Measurements from ENCODE around the gene NAA35.

The NAA35 gene

DNA sequence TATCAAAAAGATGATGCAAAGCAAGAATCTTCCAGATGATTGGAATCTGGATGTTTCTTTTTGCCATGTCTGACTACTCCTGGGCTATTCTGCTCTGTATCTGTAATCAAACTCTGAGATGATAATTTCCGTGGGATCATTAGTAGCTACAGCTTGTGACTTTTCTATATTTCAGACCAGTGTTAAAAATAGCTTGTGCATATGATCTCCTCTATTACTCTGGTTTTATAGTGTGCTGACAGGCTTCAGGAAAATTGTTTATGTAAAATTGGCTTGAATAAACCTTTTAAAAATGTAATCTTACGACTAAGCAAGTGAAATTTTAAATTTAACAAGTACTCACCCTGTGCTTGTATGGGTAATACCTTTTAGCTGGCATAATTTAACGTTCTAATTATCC is 40.4 kb downstream of the NAA35 start:
- in situ Hi-C loops (cut with HindIII; ENCODE audit: low sequenced_read_pairs): no loop called here
- no peak for DNase-seq (ENCODE audit: low read depth, low spot score)
- no peak overlapping the region for H3K4me3 ChIP-seq (ENCODE audit: low read depth, low read length)
- TF ChIP-seq CTCF (IDR thresholded peaks at IDR 0.05; ENCODE audit: low read depth, low read length): no peak

- no peak for DNase-seq (ENCODE audit: low read depth, low spot score)
- TF ChIP-seq CTCF (IDR thresholded peaks at IDR 0.05; ENCODE audit: low read depth, low read length): no peak
- no peak overlapping the region for H3K4me3 ChIP-seq (ENCODE audit: low read depth, low read length)
- in situ Hi-C loops (cut with HindIII; ENCODE audit: low sequenced_read_pairs): no loop called here
These were observed 43.5 kb downstream of the NAA35 start for GRCh38 chr9:85984457-85984856.

- TF ChIP-seq CTCF (IDR thresholded peaks at IDR 0.05; ENCODE audit: low read depth, low read length): no peak
- in situ Hi-C loops (cut with HindIII; ENCODE audit: low sequenced_read_pairs): no loop called here
- DNase-seq (ENCODE audit: low read depth, low spot score): no peak
- H3K4me3 ChIP-seq (ENCODE audit: low read depth, low read length): no peak overlapping the region
These were observed 46.3 kb downstream of the NAA35 start for GRCh38 chr9:85987236-85987635.

DNA sequence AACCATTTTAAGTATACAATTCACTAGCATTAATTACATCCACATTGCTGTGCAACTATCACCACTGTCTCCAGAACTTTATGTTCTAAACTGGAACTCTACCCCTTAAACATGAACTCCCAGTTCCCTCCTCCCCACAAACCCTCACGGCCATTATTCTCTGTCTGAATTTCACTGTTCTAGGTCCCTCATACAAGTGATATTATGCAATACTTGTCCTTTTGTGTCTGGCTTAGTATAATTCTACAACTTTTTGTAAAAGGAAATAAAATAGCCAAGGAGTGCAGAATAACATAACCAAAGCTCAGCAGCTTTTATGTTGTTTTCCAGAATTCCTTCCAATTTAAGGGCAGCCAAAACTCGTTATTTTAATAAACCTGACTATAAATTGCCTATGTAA is 53.2 kb downstream of the NAA35 start:
- in situ Hi-C loops (cut with HindIII; ENCODE audit: low sequenced_read_pairs): no loop called here
- no peak for TF ChIP-seq CTCF (IDR thresholded peaks at IDR 0.05; ENCODE audit: low read depth, low read length)
- DNase-seq (ENCODE audit: low read depth, low spot score): no peak
- no peak overlapping the region for H3K4me3 ChIP-seq (ENCODE audit: low read depth, low read length)

DNA sequence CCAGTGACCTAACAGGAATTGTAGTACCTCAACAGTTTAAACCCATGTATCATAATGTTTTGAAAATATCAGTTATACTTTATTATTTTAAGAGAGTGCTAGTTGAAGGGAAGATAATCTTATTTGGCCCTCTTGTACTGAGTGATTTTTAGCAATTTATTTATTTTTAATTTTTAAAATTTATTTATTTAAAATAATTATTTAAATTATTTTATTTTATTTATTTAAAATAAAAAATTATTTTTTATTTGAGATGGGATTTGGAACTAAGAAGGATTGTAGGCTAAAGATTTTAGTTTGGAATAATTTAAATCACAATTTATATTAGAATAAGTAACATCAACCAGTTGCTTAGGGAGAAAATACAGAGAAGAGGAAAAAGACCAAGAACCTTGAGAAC is 54.2 kb downstream of the NAA35 start:
- in situ Hi-C loops (cut with HindIII; ENCODE audit: low sequenced_read_pairs): no loop called here
- no peak for DNase-seq (ENCODE audit: low read depth, low spot score)
- no peak for TF ChIP-seq CTCF (IDR thresholded peaks at IDR 0.05; ENCODE audit: low read depth, low read length)
- H3K4me3 ChIP-seq (ENCODE audit: low read depth, low read length): no peak overlapping the region

DNA sequence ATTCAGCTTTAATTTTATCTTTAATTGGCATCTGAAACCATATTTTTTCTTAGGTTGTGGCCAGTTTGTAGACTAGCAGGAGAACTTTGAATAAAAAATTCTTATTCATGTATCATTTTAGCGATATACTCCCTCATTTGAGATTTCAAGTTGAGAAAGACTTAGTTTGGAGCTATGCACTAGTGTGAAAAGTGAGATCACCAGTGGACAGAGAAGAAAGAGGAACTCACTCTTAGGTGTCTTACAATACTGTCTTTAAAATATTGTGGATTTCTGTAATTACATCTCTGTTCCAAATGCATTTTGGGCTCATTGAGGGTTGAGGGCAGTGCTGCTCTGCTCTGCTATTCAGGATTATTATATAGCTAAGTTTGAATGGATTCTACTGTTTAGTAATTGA is 54.7 kb downstream of the NAA35 start:
- no peak for TF ChIP-seq CTCF (IDR thresholded peaks at IDR 0.05; ENCODE audit: low read depth, low read length)
- H3K4me3 ChIP-seq (ENCODE audit: low read depth, low read length): no peak overlapping the region
- in situ Hi-C loops (cut with HindIII; ENCODE audit: low sequenced_read_pairs): no loop called here
- DNase-seq (ENCODE audit: low read depth, low spot score): no peak

DNA sequence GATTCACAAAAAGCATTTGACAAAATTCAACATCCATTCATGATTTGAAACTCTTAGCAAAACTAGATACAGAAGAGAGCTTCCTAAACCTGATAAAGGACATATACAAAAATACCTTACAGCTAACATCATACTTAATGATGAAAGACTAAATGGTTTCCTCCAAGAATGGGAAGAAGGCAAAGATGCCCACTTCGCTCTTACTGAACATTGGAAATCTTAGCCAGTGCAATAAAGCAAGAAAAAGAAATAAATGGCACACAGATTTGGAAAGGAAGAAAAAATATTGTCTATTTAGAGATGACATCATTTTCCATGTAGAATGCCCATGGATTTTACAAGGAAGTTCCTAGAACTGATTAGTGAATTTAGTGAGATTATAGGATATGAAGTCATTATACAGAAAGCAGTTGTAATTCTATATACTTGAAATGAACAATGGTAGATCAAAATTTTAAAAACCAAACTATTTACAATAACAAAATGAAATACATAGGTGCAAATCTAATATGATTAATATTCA is 64.4 kb downstream of the NAA35 start:
- in situ Hi-C loops (cut with HindIII; ENCODE audit: low sequenced_read_pairs): no loop called here
- no peak overlapping the region for H3K4me3 ChIP-seq (ENCODE audit: low read depth, low read length)
- TF ChIP-seq CTCF (IDR thresholded peaks at IDR 0.05; ENCODE audit: low read depth, low read length): no peak
- no peak for DNase-seq (ENCODE audit: low read depth, low spot score)
